HepG2 (cell line): ENCODE measurements around the gene HIVEP2.

Experiments
- TCF12 ChIP-seq, 2 experiments: fragments of 450-650 bp in 1 of 2; sonication (generic) in 1 of 2; formaldehyde crosslinking in 1 of 2; IDR thresholded peaks; 2 replicates each; pipeline versions ENCODE4 v1.6.1 to v1.8.0; 2017 to 2022; ENCODE audit warnings: antibody characterized with exemption in 1 of 2, mild to moderate bottlenecking in 1 of 2, missing genetic modification reagents in 1 of 2, moderate library complexity in 1 of 2
- ZZZ3 ChIP-seq: sonication (generic); formaldehyde crosslinking; IDR thresholded peaks from 2 replicates; pipeline ENCODE4 v1.4.0; 2020; ENCODE audit warnings: missing genetic modification reagents, mild to moderate bottlenecking, borderline replicate concordance

DNA sequence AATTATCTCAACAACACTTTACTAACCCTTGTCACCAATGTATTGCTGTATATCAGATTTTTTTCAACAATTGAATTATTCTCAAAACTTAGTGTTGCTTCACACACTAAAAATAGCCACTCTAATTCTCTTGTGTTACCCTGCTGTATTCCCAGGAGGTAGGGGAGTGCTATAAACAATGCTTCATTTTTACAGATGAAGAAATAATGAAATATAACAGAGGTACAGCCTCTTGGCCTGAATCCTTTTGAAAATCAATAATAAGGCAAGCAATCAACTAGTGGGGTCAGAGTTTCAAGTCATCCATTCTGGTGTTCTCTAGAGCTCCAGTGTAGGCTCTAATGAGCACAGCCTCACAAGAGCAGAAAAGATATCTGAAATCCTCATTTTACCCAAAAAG lies 10.9 kb downstream of the HIVEP2 start:
- no peak for TF ChIP-seq TCF12 (IDR thresholded peaks at IDR 0.05)
- no peak for TF ChIP-seq TCF12 (CRISPR knock-in tag; IDR thresholded peaks at IDR 0.05)
- no peak for TF ChIP-seq ZZZ3 (CRISPR knock-in tag)
